ENCODE results near the gene CCDC102B. TPM values are rescaled to one million over a fixed set of nuclear protein-coding genes. Genes with fewer than 3 reads are reported as not detected.

CCDC102B gene
- total and polyA plus RNA-seq, 2 experiments from 2014 or later: 1.3 to 2.1 TPM

- no peak for DNase-seq (ENCODE audit: low spot score)
These were observed 185.2 kb downstream of the CCDC102B start for GRCh38 chr18:68983126-68983525.

GRCh38 chr18:68984342-68984741 is 186.5 kb downstream of the CCDC102B start:
- no peak overlapping the region for H3K27ac Mint-ChIP-seq
- peaks cover 7% of the 10 kb centered on the region; the same call in 2 of the 3 replicates for H3K9me3 Mint-ChIP-seq
- H3K4me3 Mint-ChIP-seq: no peak overlapping the region

More at GRCh38 chr18:68983126-68983525, 185.2 kb downstream of the CCDC102B start:
- no peak overlapping the region for H3K27ac ChIP-seq (ENCODE audit: low read depth)
- no peaks in the 10 kb centered on the region for H3K79me2 ChIP-seq (replicated peaks; ENCODE audit: insufficient read depth)
- Mint-ChIP-seq H3K9me3 (peaks cover 4% of the 10 kb centered on the region; the same call in 2 of the 3 replicates), H3K27ac (no peak overlapping the region), H3K4me3 (no peak overlapping the region), H3K4me1 (no peaks in the 10 kb centered on the region), H3K27me3 (ENCODE audit: insufficient read depth, low read depth, poor library complexity) (no peaks in the 10 kb centered on the region), H3K36me3 (ENCODE audit: low read depth) (no peaks in the 10 kb centered on the region)
- no peaks in the 10 kb centered on the region for H4K20me1 ChIP-seq (replicated peaks; ENCODE audit: insufficient read depth)
- no peaks in the 10 kb centered on the region for H3K4me1 ChIP-seq (ENCODE audit: insufficient read depth)
- ATAC-seq: no peak
- no peaks in the 10 kb centered on the region for H3K27me3 ChIP-seq (ENCODE audit: insufficient read depth)
- no peak overlapping the region for H3K4me2 ChIP-seq
- H2AFZ ChIP-seq: no peak overlapping the region
- no peaks in the 10 kb centered on the region for H3K9me2 ChIP-seq (ENCODE audit: insufficient read depth)
- H3F3A ChIP-seq (replicated peaks; ENCODE audit: low read depth): no peaks in the 10 kb centered on the region
- H3K36me3 ChIP-seq (ENCODE audit: insufficient read depth): no peaks in the 10 kb centered on the region
- no peak for TF ChIP-seq CREB1 (CRISPR knock-in tag; IDR thresholded peaks at IDR 0.05; ENCODE audit: low read depth)
- no peak for TF ChIP-seq STAT1 (IDR thresholded peaks at IDR 0.05; ENCODE audit: unreplicated experiment)
- H3K4me3 ChIP-seq: no peak overlapping the region

More at GRCh38 chr18:68984342-68984741, 186.5 kb downstream of the CCDC102B start:
- ATAC-seq (no peak), DNase-seq (ENCODE audit: low spot score) (no peak)
- H3K36me3 ChIP-seq (ENCODE audit: insufficient read depth): no peaks in the 10 kb centered on the region
- no peaks in the 10 kb centered on the region for H4K20me1 ChIP-seq (replicated peaks; ENCODE audit: insufficient read depth)
- Mint-ChIP-seq H3K4me1 (no peaks in the 10 kb centered on the region), H3K27me3 (ENCODE audit: insufficient read depth, low read depth, poor library complexity) (no peaks in the 10 kb centered on the region), H3K36me3 (ENCODE audit: low read depth) (no peaks in the 10 kb centered on the region)
- no peaks in the 10 kb centered on the region for H3K4me1 ChIP-seq (ENCODE audit: insufficient read depth)
- no peak overlapping the region for H3K27ac ChIP-seq (ENCODE audit: low read depth)
- no peak overlapping the region for H3K4me2 ChIP-seq
- H3K79me2 ChIP-seq (replicated peaks; ENCODE audit: insufficient read depth): no peaks in the 10 kb centered on the region
- H3F3A ChIP-seq (replicated peaks; ENCODE audit: low read depth): no peaks in the 10 kb centered on the region
- no peaks in the 10 kb centered on the region for H3K9me2 ChIP-seq (ENCODE audit: insufficient read depth)
- no peaks in the 10 kb centered on the region for H3K27me3 ChIP-seq (ENCODE audit: insufficient read depth)
- no peak for TF ChIP-seq JUNB (IDR thresholded peaks at IDR 0.05; ENCODE audit: unreplicated experiment)
- no peak for TF ChIP-seq CTCF (conservative IDR thresholded peaks at IDR 0.05; ENCODE audit: low read depth in 2 of 2)
- no peak for TF ChIP-seq ZNF114 (CRISPR knock-in tag; IDR thresholded peaks at IDR 0.05)
- no peak for TF ChIP-seq ZNF462 (CRISPR knock-in tag; IDR thresholded peaks at IDR 0.05)
- no peak for TF ChIP-seq ETS1 (IDR thresholded peaks at IDR 0.05)
- TF ChIP-seq REST (IDR thresholded peaks at IDR 0.05; ENCODE audit: unreplicated experiment): no peak
- no peak for TF ChIP-seq ZNF331 (CRISPR knock-in tag; IDR thresholded peaks at IDR 0.05; ENCODE audit: low read depth)
- no peak for TF ChIP-seq POLR2AphosphoS5 (IDR thresholded peaks at IDR 0.05; ENCODE audit: low read depth)
- no peak overlapping the region for H2AFZ ChIP-seq
- H3K4me3 ChIP-seq: no peak overlapping the region
